Embryonic facial prominence (tissue), 1 donor: Measurements from ENCODE around the gene BIN1.

Source experiments
- DNase-seq: peaks from one replicate; pipeline ENCODE4 v3.0.0-alpha.2; 2016; ENCODE audit errors: extremely low spot score

BIN1 gene

GRCh38 chr2:127092306-127092705 is 14.6 kb downstream of the BIN1 start:
- no peak for DNase-seq

GRCh38 chr2:127091886-127092285 is 15.1 kb downstream of the BIN1 start:
- DNase-seq, result no peak

- no peak for DNase-seq
Measured at GRCh38 chr2:127091148-127091547, 15.8 kb downstream of the BIN1 start.

GRCh38 chr2:127090281-127091120 is 16.5 kb downstream of the BIN1 start:
- DNase-seq, result no peak

- DNase-seq, result no peak
Measured at GRCh38 chr2:127089478-127090235, 17.3 kb downstream of the BIN1 start.

- DNase-seq, result no peak
Measured at GRCh38 chr2:127088706-127089105, 18.2 kb downstream of the BIN1 start.

- DNase-seq, result no peak
Measured at GRCh38 chr2:127087791-127088495, 19.0 kb downstream of the BIN1 start.

GRCh38 chr2:127086990-127087790 is 19.8 kb downstream of the BIN1 start:
- DNase-seq, result no peak

GRCh38 chr2:127085317-127085681 is 21.7 kb downstream of the BIN1 start:
- DNase-seq, result no peak

GRCh38 chr2:127084611-127085316 is 22.2 kb downstream of the BIN1 start:
- no peak for DNase-seq

- no peak for DNase-seq
Measured at GRCh38 chr2:127083819-127084503, 23.0 kb downstream of the BIN1 start.

GRCh38 chr2:127082974-127083373 is 24.0 kb downstream of the BIN1 start:
- no peak for DNase-seq

- DNase-seq, result no peak
Measured at GRCh38 chr2:127081826-127082633, 24.9 kb downstream of the BIN1 start.

GRCh38 chr2:127080938-127081755 is 25.8 kb downstream of the BIN1 start:
- DNase-seq, result no peak

- no peak for DNase-seq
Measured at GRCh38 chr2:127080226-127080937, 26.6 kb downstream of the BIN1 start.

GRCh38 chr2:127079358-127079920 is 27.5 kb downstream of the BIN1 start:
- no peak for DNase-seq

GRCh38 chr2:127078666-127079270 is 28.2 kb downstream of the BIN1 start:
- DNase-seq, result no peak
